HEK293 (cell line): Measurements from ENCODE around the gene SMIM12.

Source experiments
- GFI1B ChIP-seq: fragments of 450-650 bp; formaldehyde crosslinking; IDR thresholded peaks from 2 replicates; pipeline ENCODE4 v1.5.1; 2016; ENCODE audit warnings: missing biosample characterization, missing genetic modification characterization
- HOXA7 ChIP-seq: sonication (generic); formaldehyde crosslinking; IDR thresholded peaks from 2 replicates; pipeline ENCODE4 v1.8.1; 2022; ENCODE audit warnings: missing genetic modification reagents, borderline replicate concordance
- HOXC10 ChIP-seq: sonication (generic); formaldehyde crosslinking; IDR thresholded peaks from 2 replicates; pipeline ENCODE4 v1.8.1; 2023; ENCODE audit warnings: mild to moderate bottlenecking, missing genetic modification reagents
- HOXD13 ChIP-seq: sonication (generic); formaldehyde crosslinking; IDR thresholded peaks from 2 replicates; pipeline ENCODE4 v1.8.0; 2022; ENCODE audit warnings: missing genetic modification reagents, borderline replicate concordance
- KLF7 ChIP-seq: fragments of 450-650 bp; formaldehyde crosslinking; IDR thresholded peaks from 2 replicates; pipeline ENCODE4 v1.5.1; 2016; ENCODE audit warnings: missing biosample characterization, missing genetic modification characterization, borderline replicate concordance
- MZF1 ChIP-seq: fragments of 450-650 bp; formaldehyde crosslinking; IDR thresholded peaks from 2 replicates; pipeline ENCODE4 v1.5.1; 2017; ENCODE audit warnings: missing biosample characterization, missing genetic modification characterization, borderline replicate concordance
- OSR2 ChIP-seq: fragments of 450-650 bp; formaldehyde crosslinking; IDR thresholded peaks from 2 replicates; pipeline ENCODE4 v1.5.1; 2016; ENCODE audit warnings: missing biosample characterization, missing genetic modification characterization
- REPIN1 ChIP-seq: fragments of 450-650 bp; formaldehyde crosslinking; IDR thresholded peaks from 2 replicates; pipeline ENCODE4 v1.5.1; 2017; ENCODE audit warnings: missing biosample characterization, missing genetic modification characterization, low read depth
- SCRT1 ChIP-seq: fragments of 450-650 bp; formaldehyde crosslinking; IDR thresholded peaks from 2 replicates; pipeline ENCODE4 v1.5.1; 2016; ENCODE audit warnings: missing biosample characterization, missing genetic modification characterization, borderline replicate concordance
- TCF7L2 ChIP-seq: IDR thresholded peaks from 2 replicates; pipeline ENCODE4 v1.6.1; 2011; ENCODE audit warnings: low read depth, mild to moderate bottlenecking, inconsistent platforms, low read length, moderate library complexity, borderline replicate concordance
- WT1 ChIP-seq: fragments of 450-650 bp; formaldehyde crosslinking; IDR thresholded peaks from 2 replicates; pipeline ENCODE4 v1.5.1; 2016; ENCODE audit warnings: missing biosample characterization, missing genetic modification characterization
- ZBTB1 ChIP-seq: fragments of 450-650 bp; formaldehyde crosslinking; IDR thresholded peaks from 2 replicates; pipeline ENCODE4 v1.5.1; 2016; ENCODE audit warnings: missing biosample characterization, missing genetic modification characterization
- ZBTB48 ChIP-seq: fragments of 450-650 bp; formaldehyde crosslinking; IDR thresholded peaks from 2 replicates; pipeline ENCODE4 v1.5.1; 2016; ENCODE audit warnings: missing biosample characterization, missing genetic modification characterization
- ZFP69B ChIP-seq: fragments of 450-650 bp; formaldehyde crosslinking; IDR thresholded peaks from 2 replicates; pipeline ENCODE4 v1.5.1; 2016; ENCODE audit warnings: missing biosample characterization, missing genetic modification characterization
- ZNF174 ChIP-seq: fragments of 450-650 bp; formaldehyde crosslinking; IDR thresholded peaks from 2 replicates; pipeline ENCODE4 v1.5.0; 2017; ENCODE audit warnings: missing biosample characterization, mild to moderate bottlenecking, missing genetic modification characterization
- ZNF175 ChIP-seq: fragments of 450-650 bp; formaldehyde crosslinking; IDR thresholded peaks from 2 replicates; pipeline ENCODE4 v1.5.1; 2016; ENCODE audit warnings: missing biosample characterization, missing genetic modification characterization
- ZNF2 ChIP-seq: fragments of 450-650 bp; formaldehyde crosslinking; IDR thresholded peaks from 2 replicates; pipeline ENCODE4 v1.5.1; 2016; ENCODE audit warnings: missing biosample characterization, missing genetic modification characterization
- ZNF221 ChIP-seq: fragments of 450-650 bp; formaldehyde crosslinking; IDR thresholded peaks from 2 replicates; pipeline ENCODE4 v1.5.1; 2017; ENCODE audit warnings: missing biosample characterization, missing genetic modification characterization, borderline replicate concordance
- ZNF302 ChIP-seq: fragments of 450-650 bp; formaldehyde crosslinking; IDR thresholded peaks from 2 replicates; pipeline ENCODE4 v1.5.1; 2016; ENCODE audit warnings: missing biosample characterization, missing genetic modification characterization, low read depth
- ZNF324 ChIP-seq: fragments of 450-650 bp; formaldehyde crosslinking; IDR thresholded peaks from 2 replicates; pipeline ENCODE4 v1.5.1; 2016; ENCODE audit warnings: missing biosample characterization, missing genetic modification characterization
- ZNF366 ChIP-seq: fragments of 450-650 bp; formaldehyde crosslinking; conservative IDR thresholded peaks from 2 replicates; pipeline ENCODE4 v1.5.1; 2016; ENCODE audit warnings: missing biosample characterization, missing genetic modification characterization
- ZNF555 ChIP-seq: fragments of 450-650 bp; formaldehyde crosslinking; conservative IDR thresholded peaks from 2 replicates; pipeline ENCODE4 v1.5.1; 2017; ENCODE audit warnings: missing biosample characterization, mild to moderate bottlenecking, missing genetic modification characterization, inconsistent platforms
- ZNF571 ChIP-seq: fragments of 450-650 bp; formaldehyde crosslinking; IDR thresholded peaks from 2 replicates; pipeline ENCODE4 v1.5.0; 2017; ENCODE audit warnings: missing biosample characterization, missing genetic modification characterization
- ZNF600 ChIP-seq: fragments of 450-650 bp; formaldehyde crosslinking; IDR thresholded peaks from 2 replicates; pipeline ENCODE4 v1.5.1; 2016; ENCODE audit warnings: missing biosample characterization, missing genetic modification characterization
- ZNF660 ChIP-seq: fragments of 450-650 bp; IDR thresholded peaks from 2 replicates; pipeline ENCODE4 v1.5.1; 2018; ENCODE audit warnings: missing biosample characterization, mild to moderate bottlenecking, missing genetic modification characterization
- ZNF791 ChIP-seq: fragments of 450-650 bp; formaldehyde crosslinking; IDR thresholded peaks from 2 replicates; pipeline ENCODE4 v1.5.1; 2016; ENCODE audit warnings: missing biosample characterization, missing genetic modification characterization
- ZSCAN16 ChIP-seq: fragments of 450-650 bp; formaldehyde crosslinking; IDR thresholded peaks from 2 replicates; pipeline ENCODE4 v1.5.1; 2016; ENCODE audit warnings: missing biosample characterization, missing genetic modification characterization
- TF ChIP-seq, protein P1 (sequence below): fragments of 450-650 bp; formaldehyde crosslinking; IDR thresholded peaks from 2 replicates; pipeline ENCODE4 v1.5.1; 2016; ENCODE audit warnings: missing biosample characterization, missing genetic modification characterization
- TF ChIP-seq, protein P2 (sequence below): fragments of 450-650 bp; formaldehyde crosslinking; IDR thresholded peaks from 2 replicates; pipeline ENCODE4 v1.5.1; 2016; ENCODE audit warnings: missing biosample characterization, missing genetic modification characterization
- TF ChIP-seq, protein P3 (sequence below): fragments of 450-650 bp; formaldehyde crosslinking; IDR thresholded peaks from 2 replicates; pipeline ENCODE4 v1.5.0; 2017; ENCODE audit warnings: missing biosample characterization, missing genetic modification characterization, borderline replicate concordance
- TF ChIP-seq, protein P4 (sequence below): fragments of 450-650 bp; formaldehyde crosslinking; IDR thresholded peaks from 2 replicates; pipeline ENCODE4 v1.5.1; 2017; ENCODE audit warnings: missing biosample characterization, missing genetic modification characterization

The SMIM12 gene

DNA sequence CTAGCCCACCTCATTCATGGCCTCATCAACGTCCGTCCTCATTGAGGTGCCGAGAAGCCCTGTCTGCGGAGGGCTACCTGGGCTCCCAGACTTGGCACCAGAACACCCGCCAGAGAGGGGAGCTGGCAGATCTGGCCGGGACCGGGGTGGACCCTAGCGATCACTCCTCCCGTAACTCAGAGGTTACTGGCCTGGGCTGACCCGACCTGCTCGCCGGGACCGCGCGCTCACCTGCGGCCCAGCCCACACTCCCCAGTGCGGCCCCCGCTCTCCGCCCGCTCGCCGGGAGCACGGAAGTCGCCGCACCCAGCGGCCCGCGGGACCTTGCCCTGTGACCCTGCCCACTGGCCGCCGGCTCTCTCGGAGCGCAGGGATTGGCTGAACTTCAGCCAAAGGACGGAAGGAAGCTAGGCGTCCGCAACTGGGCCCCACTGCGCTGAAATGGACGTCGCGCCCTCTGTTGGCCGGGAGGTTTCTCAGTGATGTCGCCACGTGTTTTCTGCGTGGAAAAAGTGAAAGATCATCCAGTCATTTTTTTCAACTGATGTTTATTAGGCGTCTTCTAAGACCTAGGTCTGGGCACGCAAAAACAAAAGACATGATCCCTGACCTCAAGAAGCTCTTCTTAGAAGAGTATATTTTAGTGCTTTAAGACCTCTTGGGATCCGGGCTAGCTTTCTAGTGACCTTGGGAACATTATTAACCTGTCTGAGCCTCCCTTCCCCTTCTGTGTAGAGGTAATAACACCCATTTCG, at the start of gene SMIM12 (continued):
- TF ChIP-seq ZBTB1 (tag by site-specific recombination) (no peak), ZNF324 (tag by site-specific recombination) (0 out of 2 replicates have a peak, but pooled peaks have one; percentile 15), ZNF2 (tag by site-specific recombination) (peak; percentile 85), GFI1B (no peak), OSR2 (tag by site-specific recombination) (peak; percentile 47), HOXC10 (CRISPR knock-in tag) (no peak), ZNF221 (tag by site-specific recombination) (no peak), HOXA7 (CRISPR knock-in tag) (no peak), ZNF174 (no peak), ZSCAN16 (tag by site-specific recombination) (no peak), REPIN1 (tag by site-specific recombination) (no peak), MZF1 (no peak), ZNF660 (tag by site-specific recombination) (peak; percentile 95), ZNF600 (no peak), ZBTB48 (0 out of 2 replicates have a peak, but pooled peaks have one; percentile 43), ZNF555 (tag by site-specific recombination) (no peak), ZFP69B (tag by site-specific recombination) (peak; percentile 94), ZNF366 (tag by site-specific recombination) (peak; percentile 77), HOXD13 (CRISPR knock-in tag) (no peak), SCRT1 (tag by site-specific recombination) (no peak), ZNF302 (tag by site-specific recombination) (no peak), ZNF791 (no peak), ZNF175 (tag by site-specific recombination) (no peak), ZNF571 (no peak), WT1 (tag by site-specific recombination) (no peak), KLF7 (peak; percentile 76; the same call in 1 of the 2 replicates), TCF7L2 (no peak)
- TF ChIP-seq, protein P1, sequence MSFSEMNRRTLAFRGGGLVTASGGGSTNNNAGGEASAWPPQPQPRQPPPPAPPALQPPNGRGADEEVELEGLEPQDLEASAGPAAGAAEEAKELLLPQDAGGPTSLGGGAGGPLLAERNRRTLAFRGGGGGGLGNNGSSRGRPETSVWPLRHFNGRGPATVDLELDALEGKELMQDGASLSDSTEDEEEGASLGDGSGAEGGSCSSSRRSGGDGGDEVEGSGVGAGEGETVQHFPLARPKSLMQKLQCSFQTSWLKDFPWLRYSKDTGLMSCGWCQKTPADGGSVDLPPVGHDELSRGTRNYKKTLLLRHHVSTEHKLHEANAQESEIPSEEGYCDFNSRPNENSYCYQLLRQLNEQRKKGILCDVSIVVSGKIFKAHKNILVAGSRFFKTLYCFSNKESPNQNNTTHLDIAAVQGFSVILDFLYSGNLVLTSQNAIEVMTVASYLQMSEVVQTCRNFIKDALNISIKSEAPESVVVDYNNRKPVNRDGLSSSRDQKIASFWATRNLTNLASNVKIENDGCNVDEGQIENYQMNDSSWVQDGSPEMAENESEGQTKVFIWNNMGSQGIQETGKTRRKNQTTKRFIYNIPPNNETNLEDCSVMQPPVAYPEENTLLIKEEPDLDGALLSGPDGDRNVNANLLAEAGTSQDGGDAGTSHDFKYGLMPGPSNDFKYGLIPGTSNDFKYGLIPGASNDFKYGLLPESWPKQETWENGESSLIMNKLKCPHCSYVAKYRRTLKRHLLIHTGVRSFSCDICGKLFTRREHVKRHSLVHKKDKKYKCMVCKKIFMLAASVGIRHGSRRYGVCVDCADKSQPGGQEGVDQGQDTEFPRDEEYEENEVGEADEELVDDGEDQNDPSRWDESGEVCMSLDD (tag by site-specific recombination), result 0 out of 2 replicates have a peak, but pooled peaks have one; percentile 24
- TF ChIP-seq, protein P2, sequence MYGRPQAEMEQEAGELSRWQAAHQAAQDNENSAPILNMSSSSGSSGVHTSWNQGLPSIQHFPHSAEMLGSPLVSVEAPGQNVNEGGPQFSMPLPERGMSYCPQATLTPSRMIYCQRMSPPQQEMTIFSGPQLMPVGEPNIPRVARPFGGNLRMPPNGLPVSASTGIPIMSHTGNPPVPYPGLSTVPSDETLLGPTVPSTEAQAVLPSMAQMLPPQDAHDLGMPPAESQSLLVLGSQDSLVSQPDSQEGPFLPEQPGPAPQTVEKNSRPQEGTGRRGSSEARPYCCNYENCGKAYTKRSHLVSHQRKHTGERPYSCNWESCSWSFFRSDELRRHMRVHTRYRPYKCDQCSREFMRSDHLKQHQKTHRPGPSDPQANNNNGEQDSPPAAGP (tag by site-specific recombination), result no peak; the same call in 1 of the 2 replicates
- TF ChIP-seq, protein P3, sequence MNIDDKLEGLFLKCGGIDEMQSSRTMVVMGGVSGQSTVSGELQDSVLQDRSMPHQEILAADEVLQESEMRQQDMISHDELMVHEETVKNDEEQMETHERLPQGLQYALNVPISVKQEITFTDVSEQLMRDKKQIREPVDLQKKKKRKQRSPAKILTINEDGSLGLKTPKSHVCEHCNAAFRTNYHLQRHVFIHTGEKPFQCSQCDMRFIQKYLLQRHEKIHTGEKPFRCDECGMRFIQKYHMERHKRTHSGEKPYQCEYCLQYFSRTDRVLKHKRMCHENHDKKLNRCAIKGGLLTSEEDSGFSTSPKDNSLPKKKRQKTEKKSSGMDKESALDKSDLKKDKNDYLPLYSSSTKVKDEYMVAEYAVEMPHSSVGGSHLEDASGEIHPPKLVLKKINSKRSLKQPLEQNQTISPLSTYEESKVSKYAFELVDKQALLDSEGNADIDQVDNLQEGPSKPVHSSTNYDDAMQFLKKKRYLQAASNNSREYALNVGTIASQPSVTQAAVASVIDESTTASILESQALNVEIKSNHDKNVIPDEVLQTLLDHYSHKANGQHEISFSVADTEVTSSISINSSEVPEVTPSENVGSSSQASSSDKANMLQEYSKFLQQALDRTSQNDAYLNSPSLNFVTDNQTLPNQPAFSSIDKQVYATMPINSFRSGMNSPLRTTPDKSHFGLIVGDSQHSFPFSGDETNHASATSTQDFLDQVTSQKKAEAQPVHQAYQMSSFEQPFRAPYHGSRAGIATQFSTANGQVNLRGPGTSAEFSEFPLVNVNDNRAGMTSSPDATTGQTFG (tag by site-specific recombination), result no peak
- TF ChIP-seq, protein P4, sequence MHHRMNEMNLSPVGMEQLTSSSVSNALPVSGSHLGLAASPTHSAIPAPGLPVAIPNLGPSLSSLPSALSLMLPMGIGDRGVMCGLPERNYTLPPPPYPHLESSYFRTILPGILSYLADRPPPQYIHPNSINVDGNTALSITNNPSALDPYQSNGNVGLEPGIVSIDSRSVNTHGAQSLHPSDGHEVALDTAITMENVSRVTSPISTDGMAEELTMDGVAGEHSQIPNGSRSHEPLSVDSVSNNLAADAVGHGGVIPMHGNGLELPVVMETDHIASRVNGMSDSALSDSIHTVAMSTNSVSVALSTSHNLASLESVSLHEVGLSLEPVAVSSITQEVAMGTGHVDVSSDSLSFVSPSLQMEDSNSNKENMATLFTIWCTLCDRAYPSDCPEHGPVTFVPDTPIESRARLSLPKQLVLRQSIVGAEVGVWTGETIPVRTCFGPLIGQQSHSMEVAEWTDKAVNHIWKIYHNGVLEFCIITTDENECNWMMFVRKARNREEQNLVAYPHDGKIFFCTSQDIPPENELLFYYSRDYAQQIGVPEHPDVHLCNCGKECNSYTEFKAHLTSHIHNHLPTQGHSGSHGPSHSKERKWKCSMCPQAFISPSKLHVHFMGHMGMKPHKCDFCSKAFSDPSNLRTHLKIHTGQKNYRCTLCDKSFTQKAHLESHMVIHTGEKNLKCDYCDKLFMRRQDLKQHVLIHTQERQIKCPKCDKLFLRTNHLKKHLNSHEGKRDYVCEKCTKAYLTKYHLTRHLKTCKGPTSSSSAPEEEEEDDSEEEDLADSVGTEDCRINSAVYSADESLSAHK (tag by site-specific recombination), result 0 out of 2 replicates have a peak, but pooled peaks have one; percentile 22
